SK-N-DZ (cell line): Measurements from ENCODE around the gene SLC4A1AP.
A peak's percentile ranks its signal among the peaks of the same experiment; 100 is the strongest.

Experiments used
- DNase-seq: peaks from one replicate; pipeline ENCODE4 v3.0.0-alpha.2; 2015; ENCODE audit warnings: low spot score

Gene SLC4A1AP

DNA sequence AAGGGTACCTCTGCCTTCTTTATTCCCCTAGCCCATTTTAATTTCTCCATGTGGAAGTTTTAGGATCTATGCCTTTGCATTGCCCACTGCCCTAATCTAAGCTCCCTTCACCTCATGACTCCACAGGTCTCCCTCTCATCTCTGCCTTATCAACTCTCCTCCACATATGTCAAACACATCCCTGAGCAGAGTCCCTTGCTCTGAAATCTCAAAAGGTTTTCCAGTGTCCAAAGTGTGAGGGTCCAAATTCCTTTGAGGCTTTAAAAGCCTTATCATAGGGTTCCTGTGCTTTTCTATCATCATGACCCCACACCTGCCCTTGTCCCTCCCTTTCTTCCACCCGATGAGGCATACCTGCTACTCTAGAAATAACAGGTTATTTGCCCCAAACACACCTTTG is 38.6 kb downstream of the SLC4A1AP start:
- DNase-seq: no peak

DNA sequence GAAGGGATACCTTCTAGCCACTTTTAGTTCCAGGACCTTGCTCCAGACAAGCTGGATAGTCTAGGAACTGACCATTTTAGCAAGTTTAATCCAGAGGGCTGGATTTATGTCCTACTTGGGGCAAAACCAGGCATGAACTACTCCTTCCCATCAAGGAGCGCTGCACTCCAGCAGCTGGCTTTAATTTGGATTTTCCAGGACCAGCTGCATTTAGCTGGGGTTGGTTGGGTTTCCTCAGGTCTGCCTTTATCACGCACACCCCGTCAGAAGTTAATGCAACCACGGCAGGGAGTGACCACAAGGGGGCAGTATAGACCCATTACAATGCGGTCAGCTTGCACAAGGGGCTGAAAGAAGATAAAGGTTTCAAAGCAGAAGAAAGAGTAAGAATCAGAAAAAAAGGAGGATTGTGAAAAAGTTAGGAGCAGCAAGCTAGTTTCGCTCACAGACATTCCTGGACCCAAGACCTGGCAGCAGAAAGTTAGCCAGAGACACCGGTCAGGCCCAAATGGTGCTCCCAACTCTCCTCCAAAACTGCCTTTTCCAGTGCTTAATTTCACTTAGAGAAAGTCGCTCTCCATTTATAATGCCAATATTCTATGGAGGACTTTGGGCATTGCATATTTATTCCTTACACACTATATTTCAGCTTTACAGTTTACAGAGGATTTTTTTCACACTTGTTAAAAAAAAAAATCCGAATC is 40.1 kb downstream of the SLC4A1AP start:
- DNase-seq: peak; percentile 72

DNA sequence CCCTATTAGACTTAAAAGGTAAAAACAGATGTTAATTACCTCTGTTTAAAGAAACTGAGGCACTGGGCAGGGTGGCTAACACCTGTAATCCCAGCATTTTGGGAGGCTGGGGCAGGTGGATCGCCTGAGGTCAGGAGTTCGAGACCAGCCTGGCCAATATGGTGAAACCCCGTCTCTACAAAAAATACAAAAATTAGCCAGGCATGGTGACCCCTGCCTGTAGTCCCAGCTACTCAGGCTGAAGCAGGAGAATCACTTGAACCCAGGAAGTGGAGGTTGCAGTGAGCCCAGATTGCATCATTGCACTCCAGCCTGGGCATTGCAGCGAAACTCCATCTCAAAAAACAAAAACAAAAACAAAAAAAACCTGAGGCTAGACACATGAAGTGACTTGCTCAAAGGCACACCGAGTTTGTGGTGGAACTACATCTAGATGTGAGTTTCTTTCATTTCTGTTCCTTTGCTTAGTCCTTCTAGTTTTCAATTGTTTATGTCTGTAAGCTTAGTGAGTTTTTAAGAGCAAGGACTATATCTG is 40.7 kb downstream of the SLC4A1AP start:
- no peak for DNase-seq

DNA sequence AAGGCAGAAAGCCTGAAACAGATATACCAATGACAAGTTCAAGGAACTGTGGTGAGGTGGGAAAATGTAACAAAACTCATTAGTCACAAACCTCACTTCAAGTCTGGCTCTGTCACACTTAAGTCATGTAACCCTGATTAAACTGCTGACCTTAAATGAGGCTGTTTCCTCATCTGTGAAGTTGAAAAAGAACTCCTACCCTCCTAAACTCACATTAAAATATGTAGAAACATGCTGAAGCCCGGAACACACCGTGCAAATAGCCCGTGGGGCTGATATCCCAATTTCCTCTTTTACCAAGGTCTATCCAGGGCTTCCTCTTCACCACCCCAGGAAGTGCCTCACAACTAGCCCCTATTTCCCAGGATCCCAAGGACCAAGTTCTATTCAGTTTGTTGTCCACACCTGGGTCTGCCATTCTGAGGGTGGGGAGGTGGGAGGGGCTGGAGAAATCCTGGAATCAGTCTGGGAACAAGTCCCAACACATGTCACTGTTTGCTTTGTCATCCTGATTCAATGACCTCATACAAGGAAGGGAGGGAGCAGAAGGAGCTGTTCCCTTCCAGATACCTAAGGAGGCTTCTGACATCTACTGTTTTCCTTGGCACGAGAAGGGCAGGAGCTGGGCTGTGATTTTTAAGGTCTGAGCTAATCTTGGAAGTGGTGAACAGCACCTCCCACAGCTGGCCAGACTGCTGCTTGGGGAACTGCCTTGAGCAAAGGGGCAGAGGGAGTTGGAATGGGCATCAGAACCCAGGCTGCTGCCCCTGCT is 42.3 kb downstream of the SLC4A1AP start:
- DNase-seq: no peak

DNA sequence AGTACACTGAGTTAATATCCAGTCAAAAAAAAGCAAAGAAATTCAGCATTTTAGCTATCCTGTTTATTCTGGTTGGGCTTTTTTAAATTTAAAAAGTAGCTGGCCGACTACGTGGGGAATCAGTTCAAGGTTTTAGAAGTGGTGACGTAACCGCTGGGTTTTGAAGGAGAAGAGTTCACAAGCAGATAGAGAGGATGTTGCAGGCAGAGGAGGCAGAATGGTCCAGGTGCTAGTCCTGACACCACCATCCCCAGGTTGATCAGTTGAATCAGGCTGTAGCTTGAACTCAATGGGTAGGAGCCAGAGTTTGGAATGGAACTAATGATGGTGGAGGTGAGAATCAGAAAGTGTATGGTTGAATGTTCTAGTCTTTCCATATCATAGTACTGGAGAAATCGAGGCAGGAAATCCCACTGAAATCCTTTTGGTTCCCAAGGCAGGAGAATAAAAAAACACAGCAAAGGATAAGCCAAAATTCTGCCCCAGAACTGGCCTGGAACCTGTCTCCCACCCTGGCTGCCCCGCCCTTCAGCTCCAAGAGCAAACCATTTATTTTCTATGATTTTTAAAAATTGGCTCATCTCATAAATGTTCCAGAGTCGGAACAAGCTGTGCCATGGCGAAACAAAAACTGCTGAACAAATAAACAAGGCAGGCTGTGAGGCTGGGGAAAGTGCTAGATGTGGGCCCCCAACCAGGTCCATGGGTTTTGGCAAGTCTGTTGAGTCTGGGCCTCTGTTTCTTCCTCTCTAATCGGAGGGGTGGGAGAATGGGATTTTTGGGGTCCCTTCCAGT is 44.0 kb downstream of the SLC4A1AP start:
- DNase-seq: no peak

DNA sequence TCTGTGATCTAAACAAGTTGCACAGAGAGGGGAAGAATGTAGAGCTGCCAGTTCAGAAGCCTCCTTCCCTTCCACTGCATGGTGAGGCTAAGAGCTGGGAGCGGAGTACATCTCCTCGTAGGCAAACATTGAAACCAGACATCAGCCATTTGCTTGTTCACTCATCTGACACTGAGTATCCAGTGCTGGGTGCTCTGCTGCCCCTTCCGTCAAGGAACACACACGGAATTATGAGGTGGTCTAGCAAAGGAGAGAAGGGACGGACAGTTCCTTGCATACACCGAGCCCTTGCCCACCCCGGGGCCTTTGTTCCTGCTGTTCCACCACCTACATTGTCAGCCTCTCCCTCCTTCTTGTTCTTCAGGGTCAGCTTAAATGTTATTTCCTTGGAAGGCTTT is 44.6 kb downstream of the SLC4A1AP start:
- DNase-seq: no peak

DNA sequence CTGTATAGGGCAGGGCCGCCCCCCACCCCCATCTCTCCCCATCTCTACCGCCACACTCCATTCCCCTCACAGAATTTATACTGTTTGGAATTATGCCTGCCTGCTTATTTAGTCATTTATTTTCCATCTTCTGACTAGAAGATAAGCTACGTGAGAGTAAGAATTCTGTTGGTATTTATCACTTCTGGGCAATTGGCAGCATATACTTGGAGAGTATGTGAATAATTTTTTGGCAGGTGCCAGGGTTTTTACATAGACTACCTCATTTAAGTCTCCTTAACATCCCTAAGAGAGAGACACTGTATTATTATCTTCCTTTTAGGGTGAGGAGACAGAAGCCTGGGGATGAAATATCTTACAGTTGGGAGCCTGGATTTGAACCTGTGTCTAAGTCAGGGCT is 45.0 kb downstream of the SLC4A1AP start:
- DNase-seq: no peak

DNA sequence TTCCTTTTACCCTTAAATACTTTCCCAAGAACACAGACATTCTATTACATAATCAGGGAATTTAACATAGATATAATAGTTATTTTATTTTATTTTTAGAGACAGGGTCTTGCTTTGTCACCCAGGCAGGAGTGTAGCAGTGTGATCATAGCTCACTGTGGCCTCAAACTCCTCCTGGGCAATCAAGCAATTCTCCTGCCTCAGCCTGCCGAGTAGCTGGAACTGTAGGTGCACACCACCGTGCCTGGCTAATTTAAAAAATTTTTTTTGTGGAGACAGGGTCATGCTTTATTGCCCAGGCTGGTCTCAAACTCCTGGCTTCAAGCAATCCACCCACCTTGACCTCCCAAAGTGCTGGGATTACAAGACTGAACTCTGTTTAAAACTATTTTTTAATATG is 45.6 kb downstream of the SLC4A1AP start:
- no peak for DNase-seq

DNA sequence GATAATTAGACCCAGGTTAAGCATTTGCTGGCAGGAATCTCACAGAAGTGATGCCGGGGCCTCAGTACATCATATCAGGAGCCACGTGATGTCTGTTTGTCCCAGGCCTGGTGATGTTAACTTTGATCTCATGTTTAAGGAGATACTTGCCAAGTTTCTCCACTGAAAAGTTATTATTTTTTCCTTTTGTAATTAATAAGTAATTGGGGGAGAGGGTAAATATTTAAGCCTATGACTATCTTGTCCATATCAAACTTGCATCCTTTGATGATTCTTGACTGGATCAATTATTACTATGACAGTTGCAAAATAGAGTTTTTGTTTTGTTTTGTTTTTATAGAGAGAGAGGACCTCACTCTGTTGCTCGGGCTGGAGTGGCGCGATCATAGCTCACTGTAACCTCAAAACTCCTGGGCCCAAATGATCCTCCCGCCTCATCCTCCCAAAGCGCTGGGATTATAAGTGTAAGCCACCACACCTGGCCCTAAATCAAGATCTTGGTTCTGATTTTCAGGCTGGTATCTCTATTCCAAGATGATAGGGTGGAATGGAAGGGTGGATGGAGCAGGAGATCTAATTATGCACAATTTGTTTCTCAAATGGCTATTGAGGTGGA is 46.4 kb downstream of the SLC4A1AP start:
- DNase-seq: no peak

DNA sequence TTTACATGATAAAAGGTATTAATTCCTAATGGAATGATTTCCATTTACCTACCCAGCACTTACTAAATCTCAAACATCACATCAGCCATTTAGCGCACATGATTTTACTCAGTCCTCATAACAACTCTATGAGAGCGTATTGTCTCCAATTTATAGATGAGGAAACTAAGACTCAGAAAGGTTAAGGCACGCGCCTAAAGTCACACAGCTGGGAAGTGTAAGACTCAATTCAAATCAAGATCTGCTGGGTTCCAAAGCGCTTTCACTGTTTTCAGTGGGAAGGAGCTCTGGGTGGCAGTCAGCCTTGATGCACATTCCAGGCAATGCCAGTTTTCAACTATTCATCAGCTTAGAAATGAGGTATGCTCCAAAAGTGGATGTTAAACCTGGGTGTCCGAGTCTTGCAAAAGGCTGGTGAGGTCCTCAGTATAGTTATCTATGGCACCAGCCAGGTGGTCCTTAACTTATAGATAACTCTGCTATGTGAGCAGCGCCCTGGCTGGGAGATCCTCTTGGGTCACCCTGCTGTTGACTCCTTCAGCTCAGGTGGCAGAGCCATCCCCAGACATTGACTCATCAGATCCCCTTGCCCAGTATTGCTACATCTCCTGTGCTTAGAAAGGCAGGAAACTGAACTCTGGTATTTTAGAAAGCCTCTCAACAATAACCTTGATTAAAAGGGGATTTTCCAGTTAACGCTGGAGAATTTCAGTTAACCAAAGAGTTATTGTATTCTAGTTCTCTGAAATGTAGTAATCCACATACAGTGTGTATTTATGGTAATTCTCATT is 47.1 kb downstream of the SLC4A1AP start:
- no peak for DNase-seq

DNA sequence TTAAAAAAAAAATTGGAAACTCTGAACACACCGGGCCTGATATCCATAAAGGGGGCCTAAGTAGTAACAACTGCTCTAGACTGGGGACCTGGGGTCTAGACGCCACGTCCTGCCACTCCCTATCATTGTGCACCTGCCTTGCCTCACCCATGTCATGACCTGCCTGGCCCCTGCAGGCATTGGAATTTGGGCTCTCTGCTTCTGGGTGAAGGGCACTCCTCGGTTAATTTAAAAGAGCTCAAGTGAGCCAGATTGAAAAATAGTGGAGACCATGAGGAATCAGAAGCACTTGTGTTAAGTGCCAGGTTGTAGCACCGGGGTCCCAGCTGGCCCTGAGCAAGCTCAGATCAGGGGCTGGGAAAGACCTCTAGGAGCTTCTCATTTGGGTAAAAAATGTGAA is 48.1 kb downstream of the SLC4A1AP start:
- no peak for DNase-seq

DNA sequence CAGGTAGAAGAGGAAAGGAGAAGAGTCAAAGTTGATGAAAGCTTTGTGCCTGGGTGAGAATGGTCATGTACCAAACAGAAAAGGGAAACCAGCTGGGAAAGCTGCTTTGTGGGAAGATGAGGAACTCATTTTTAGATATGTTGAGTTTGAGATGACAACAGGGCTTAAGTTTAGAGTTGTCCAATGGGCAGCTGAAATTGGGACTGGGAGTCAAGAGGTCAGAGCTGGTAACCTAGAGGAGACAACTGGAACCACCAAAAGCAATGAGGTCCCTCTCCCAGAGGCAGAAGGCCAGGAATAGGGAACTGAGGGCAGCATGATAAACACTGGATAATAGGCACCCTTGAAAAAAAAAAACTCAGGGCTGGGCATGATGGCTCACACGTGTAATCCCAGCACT is 48.8 kb downstream of the SLC4A1AP start:
- no peak for DNase-seq

DNA sequence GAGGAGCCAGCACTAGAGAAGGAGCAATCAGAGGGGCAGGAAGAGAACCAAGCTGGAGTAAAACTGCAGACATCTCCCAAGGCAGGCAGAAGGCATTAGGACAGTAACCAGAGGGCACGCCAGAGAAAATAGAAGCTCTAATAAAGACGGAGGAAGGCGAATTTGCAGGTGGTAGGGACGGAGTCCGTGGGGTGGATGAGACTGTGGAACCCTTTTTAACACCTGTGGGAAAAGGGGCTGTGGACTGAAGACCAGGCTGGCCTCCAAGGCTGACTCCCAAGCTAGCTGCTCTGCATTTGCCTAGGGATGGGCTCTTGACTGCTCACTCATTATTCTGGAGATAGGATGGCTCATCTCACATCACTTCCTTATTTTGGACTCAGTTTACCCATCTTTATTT is 49.5 kb downstream of the SLC4A1AP start:
- no peak for DNase-seq

DNA sequence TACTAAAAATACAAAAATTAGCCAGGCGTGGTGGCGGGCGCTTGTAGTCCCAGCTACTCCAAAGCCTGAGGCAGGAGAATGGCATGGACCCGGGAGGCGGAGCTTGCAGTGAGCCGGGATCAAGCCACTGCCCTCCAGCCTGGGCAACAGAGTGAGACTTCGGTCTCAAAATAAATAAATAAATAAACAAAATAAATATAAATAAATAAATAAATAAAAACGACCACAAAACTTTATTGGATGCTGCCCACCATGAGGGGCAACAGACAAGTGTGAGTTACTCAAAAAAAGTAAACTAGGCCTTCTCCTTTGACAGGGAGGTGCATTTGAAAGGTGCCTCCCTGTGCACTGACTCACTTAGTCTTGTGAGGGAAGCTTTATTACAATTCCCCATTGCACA is 50.4 kb downstream of the SLC4A1AP start:
- DNase-seq: no peak

DNA sequence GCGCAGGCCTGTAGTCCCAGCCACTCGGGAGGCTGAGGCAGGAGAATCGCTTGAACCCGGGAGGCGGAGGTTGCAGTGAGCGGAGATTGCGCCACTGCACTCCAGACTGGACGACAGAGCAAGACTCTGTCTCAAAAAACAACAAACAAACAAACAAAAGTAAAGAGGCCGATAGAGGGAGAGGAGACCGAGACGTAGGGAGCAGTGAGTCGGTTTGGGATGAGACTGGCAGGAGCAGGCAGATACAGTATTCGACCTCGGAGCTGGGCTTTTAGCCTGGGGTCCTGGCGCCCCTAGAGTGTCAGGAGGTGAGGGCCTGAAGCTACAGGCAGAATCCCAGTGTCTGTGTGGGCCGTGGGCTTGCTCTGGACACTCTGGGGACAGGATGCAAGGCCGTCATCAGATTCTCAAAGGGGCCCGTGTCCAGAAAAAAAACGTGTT is 51.2 kb downstream of the SLC4A1AP start:
- DNase-seq: no peak

DNA sequence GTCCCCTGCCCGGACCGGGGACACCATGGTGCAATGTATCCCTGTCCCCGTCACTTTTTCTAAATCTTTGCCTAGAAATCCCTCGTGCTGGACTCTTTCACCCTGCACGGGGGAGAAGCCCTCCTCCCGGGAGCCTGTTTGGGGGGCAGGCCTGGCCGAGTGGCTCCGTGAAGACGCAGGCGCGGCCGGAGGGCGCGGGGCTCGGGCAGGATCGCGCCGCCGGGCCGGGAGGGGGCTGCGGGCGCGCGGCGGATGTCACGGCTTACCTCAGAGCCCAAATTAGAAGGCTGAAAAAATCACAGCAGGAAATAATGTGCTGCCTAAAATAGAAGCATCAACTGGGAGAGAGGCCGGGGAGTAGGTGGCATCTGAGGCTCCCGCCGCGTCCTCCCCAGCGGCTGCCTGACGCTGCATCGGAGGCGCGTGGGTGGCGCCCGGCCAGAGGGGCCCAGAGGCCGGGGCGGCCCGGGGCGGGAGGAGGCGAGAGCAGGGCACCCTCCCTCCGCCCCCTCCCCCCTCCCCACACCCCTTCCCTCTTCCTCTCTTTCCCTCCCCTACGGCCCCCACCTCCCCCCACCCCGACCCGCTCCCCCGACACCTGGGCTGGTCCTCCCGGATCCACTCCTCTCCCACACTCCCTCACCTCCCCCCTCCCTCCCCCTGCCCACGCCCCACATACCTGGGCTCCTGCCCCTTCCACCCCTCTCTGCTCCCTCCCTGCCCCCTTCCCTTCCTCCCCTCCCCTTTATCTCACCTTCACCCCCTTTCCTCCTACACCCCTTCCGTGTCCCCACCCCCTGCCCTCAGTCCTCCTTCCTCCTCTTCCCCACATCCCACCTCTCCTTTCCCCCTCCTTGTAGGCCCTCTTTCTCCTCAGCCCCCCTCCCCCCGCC is 51.9 kb downstream of the SLC4A1AP start:
- DNase-seq: no peak

DNA sequence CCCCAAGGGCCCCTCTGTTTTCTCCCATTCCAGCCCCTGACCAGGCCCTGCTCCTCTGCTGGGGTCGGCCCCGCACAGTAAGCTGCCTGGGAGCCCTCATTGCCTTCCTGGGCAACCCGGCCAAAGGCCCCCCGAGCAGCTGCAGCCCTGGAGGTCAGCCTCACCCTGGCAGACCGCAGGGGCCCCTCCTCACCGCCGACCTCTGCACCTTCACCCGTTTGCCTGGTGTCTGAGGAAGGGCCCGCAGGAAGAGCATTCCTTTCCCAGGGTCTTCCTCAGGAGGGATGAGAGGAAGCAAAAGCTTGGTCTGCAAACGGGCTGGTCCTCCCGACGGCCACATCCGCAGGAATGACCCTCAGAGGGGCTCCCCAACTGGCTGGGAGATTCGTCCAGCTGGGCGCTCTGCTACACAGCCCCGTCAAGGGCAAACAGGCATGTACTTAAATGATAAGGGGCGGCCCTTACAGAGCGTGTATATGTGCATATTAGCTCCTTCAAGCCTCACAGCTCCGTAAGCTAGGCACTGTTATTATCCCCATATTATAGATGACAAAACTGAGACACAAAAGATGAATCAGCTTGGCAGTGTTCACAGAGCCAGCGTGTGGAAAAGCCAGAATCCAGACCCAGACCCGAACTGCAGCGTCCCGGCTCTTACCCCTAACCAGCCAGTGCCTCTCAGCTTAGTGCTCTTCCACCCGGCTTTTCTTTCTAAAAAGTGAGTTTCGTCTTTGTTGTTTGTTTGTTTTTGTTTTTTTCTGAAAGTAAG is 52.8 kb downstream of the SLC4A1AP start:
- DNase-seq: no peak

DNA sequence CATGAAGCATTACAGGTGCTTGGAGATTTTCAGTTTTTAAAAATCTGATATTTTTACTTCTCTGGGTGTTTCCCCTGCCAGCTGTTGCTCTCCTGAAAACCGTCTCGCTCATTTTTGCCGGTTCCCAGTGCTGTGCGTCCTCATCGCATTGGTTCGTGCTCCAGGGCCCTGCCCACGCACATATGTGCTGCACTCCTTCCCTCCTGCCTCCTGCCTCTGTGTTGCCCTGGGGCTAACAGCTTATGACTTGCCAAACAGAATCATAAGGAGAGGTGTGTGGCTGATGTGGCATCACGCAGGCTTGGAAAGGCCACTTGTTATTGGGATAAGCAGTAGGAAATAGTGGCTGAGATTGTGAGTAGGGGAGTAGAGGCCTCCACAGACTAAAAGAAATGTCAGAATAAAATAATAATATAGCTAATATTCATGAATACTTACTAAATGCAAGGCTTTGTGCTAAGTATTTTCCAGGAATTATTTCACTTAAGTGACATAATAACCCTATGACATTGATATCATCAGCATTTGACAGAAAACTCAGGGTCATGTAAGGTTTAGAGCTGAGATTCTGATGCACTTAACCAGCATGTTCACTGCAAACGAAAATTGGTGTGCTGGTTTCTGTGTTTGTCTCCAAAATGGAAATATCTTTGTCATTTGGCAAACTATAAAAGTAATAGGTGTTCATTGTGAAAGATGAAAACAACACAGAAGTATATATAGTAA is 53.5 kb downstream of the SLC4A1AP start:
- no peak for DNase-seq
